HEK293T (cell line): Measurements from ENCODE around the gene EIPR1.

Experiments used
- CTBP1 ChIP-seq: fragments of 450-650 bp; IDR thresholded peaks from 2 replicates; pipeline ENCODE4 v1.6.1; 2016; ENCODE audit warnings: borderline replicate concordance
- FOXM1 ChIP-seq: fragments of 450-650 bp; IDR thresholded peaks from 2 replicates; pipeline ENCODE4 v1.6.1; 2017; ENCODE audit warnings: mild to moderate bottlenecking, borderline replicate concordance
- NFRKB ChIP-seq: fragments of 450-650 bp; IDR thresholded peaks from 2 replicates; pipeline ENCODE4 v1.6.1; 2016; ENCODE audit warnings: mild to moderate bottlenecking, moderate library complexity
- SUZ12 ChIP-seq: fragments of 450-650 bp; IDR thresholded peaks from 2 replicates; pipeline ENCODE4 v1.6.1; 2016; ENCODE audit warnings: mild to moderate bottlenecking

DNA sequence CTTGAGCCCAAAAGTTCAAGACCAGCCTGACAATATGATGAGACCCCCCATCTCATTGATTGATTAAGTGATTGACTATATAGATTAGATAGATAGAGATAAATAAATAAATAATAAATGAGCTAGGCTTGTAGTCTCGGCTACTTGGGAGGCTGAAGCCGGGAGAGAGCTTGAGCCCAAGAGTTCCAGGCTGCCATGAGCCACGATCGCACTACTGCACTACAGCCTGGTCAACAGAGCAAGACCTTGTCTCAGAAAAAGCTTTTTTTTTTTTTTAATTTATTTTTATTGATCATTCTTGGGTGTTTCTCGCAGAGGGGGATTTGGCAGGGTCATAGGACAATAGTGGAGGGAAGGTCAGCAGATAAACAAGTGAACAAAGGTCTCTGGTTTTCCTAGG is 12.4 kb downstream of the EIPR1 start:
- TF ChIP-seq SUZ12, result no peak
- TF ChIP-seq CTBP1, result no peak
- TF ChIP-seq NFRKB, result no peak
- TF ChIP-seq FOXM1, result no peak
